NCI-H2196 (cell line): ENCODE results near the gene INPP4B.
"Not testable (repeated sequence)": the region's sequence is repeated elsewhere in the genome, so short reads cannot be mapped to it uniquely, and the experiment has no call there.

Source experiments
- DNase-seq: peaks from one replicate; lab custom pipeline; 2025; ENCODE audit not compliant: unreplicated experiment; lab: John Stamatoyannopoulos, UW

Gene INPP4B

DNA sequence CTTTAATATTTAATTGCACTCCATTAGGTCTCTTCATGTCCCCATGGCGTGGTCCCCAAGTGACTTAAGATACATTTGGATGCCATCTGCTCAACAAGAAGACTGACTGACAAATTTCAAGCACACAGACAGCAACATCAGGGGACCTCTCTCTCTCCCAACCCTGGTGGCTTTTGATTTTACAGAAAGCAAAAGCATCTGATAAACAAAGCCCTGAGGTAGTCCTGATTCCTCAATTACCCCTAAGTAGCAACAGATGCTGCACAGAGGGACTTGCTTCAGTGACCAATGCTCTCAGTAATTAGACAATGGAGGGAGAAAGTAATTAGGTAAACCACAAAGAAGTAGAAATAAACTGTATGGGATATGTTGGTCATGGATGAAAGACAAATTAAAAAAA is 426.4 kb downstream of the INPP4B start:
- no peak for DNase-seq

DNA sequence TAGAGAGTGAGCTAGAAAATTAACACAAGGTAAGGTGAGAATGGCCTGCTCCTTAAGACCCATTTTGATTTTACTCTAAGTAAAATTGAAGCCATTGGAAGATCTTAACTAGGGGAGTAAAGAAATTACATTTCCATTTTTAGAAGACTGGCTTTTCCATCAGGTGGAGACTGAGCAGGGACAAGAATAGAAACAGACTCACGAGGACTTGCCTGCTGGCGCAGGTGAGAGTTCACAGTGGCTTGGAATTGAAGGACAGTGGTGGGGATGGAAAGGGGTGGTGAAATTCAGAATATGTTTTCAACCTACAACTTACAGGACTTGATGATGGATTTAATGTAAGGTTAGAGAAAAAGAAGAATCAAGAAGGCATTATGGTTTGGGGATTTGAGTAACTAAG is 427.4 kb downstream of the INPP4B start:
- no peak for DNase-seq

DNA sequence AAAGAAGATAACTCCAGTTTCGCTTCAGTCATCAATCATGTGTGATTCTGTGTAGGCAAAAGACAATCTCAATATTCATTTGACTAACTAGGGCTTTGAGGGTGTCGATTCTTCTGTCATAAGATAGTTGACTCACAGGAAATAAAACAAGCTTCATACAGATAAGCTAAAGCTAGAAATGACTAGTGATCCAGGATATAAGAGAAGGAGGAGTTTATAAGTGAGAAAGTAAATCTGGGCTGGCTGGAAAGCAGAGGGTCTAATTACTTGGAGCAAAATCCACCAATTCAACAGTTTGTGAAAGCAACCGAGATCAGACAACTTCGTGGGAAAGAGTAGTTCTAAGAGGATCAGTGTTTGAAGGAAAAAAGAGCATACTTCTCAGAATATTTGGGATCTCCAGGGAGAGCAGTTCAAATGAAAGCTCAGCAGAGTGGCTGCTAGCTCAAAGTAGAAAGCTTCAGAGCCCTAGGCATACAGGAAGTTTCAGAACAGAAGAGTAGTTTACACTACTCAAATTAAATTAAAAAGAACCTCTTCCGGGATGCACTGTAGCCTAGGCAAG is 429.3 kb downstream of the INPP4B start:
- DNase-seq, result no peak

GRCh38 chr4:142416121-142416520 is 430.0 kb downstream of the INPP4B start:
- no peak for DNase-seq

- no peak for DNase-seq
Measured at GRCh38 chr4:142414366-142414990, 431.6 kb downstream of the INPP4B start.

- no peak for DNase-seq
Measured at GRCh38 chr4:142413485-142413884, 432.6 kb downstream of the INPP4B start.

DNA sequence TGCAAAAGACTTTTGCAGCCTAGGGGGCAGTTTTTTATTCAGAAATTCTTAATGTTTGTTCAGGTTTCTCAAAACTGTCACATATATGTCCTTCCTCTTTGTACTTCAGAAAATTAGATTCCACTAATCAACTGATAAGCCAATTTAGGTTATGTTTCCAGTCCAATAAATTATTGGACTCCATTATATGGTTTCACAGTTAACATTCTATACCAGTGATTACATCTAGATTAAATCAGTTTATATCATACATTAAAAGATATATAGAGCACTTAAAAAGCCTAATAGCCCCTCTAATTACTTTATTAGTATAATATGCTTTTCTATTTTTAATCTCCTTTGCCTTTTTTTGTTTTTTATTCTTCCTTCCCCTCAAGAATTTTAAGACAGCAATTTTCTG is 434.1 kb downstream of the INPP4B start:
- no peak for DNase-seq

- no peak for DNase-seq
Measured at GRCh38 chr4:142408003-142408441, 438.1 kb downstream of the INPP4B start.

- DNase-seq, result no peak
Measured at GRCh38 chr4:142407596-142407995, 438.5 kb downstream of the INPP4B start.

DNA sequence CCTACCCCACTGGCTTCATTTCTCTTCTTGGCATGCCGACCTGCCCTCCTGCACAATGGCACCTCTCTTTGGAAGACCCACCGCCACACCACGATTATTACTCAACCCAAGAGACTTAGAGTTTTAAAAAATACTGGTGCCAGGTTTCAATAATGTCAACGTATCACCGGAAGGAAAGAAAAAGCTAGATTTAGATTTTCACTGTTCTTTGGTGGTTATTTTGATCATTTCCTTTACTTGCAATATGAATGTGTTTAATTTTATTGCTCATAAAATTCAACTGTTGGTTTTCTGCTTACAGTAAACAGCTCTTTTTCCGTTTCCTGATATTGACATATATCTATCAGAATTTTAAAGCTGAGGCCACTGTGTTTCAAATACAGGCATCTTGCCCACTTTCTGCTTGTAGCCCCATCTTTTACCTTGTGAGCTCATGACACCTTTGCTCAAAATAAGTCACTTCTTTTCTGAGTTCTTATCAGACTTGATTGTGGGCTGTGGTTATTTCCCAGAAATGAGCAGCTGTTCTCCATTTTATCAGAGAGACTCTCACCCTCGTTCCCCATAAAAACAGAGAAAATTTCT is 439.1 kb downstream of the INPP4B start:
- DNase-seq, result no peak

GRCh38 chr4:142406499-142406835 is 439.6 kb downstream of the INPP4B start:
- no peak for DNase-seq

GRCh38 chr4:142405695-142406498 is 440.2 kb downstream of the INPP4B start:
- no peak for DNase-seq

GRCh38 chr4:142405021-142405694 is 440.9 kb downstream of the INPP4B start:
- no peak for DNase-seq

GRCh38 chr4:142404191-142404611 is 441.9 kb downstream of the INPP4B start:
- no peak for DNase-seq

DNA sequence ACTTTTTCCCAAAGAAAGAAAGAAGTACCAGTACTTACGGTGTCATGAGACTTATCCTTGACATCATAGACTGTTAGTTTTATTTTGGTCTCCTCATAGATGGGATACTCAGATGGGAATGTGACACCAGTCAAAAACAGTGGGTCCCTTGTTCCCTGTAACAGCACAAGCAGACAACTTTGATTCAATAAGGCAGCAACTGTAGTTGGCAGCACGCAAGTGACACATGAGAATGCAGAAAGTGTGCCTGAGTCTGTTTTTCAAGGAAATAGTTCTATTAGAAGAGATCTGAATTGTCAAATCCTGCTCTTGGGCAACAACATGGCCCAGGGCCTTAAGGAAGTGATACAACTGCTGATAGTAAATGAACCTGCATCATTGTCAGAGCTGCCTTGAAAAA is 443.2 kb downstream of the INPP4B start:
- DNase-seq, result no peak

DNA sequence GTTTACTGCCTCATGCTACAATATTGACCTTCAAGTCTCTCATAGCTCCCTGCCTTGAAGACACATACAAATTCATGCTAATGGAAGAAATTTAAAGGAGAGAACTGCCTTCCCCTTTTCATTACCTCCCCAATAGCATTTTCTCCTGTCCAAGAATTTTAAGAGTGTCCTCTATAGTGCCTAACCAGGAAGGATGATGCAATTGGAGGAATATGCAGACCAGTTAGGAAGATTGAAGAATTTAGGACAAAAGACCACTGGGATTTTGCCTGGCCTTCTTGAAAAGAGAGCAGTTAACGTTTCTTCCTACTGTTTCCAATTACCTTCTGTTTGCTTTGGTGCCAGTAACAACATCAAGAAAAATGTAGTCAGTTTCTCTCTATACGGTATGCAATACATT is 443.9 kb downstream of the INPP4B start:
- DNase-seq, result no peak

GRCh38 chr4:142397364-142397991 is 448.6 kb downstream of the INPP4B start:
- DNase-seq, result not testable (repeated sequence)

- no peak for DNase-seq
Measured at GRCh38 chr4:142396279-142396678, 449.8 kb downstream of the INPP4B start.

DNA sequence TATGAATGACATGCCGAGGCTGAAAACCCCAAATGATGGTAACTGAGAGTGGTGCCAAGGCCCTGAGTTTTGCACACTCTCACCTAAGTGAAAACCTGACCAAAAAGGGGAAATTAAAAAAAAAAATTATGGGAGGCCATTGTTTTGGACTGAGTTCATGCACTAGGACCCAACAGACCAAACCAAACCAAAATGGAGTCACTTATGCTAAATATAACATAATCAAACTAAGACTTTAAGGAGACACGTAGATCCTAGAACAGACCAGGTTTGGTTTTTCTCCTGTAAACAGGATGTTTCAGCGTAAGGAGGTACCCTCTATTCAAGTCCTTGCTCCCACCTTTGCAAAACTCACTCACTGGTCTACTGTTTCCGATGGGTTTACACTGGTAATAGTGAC is 453.0 kb downstream of the INPP4B start:
- no peak for DNase-seq

DNA sequence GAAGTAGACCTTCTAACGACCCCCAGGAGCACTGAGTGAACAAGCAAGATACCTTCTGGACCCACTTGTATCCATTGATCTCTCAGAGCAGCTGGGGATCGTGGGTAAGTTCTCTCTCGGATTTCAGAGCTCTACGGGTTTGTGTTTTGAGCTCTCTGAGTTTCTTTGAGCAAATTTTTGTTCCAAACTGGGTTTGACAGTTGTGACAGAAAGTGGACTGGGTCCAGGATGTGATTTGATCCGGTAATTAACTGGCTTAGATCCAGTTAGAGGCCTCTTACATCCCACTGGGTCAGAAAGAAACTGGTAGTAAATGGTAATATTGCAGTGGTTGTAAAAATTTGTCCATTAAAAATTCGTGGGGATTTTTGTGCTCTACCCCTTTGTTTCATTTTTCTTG is 459.2 kb downstream of the INPP4B start:
- no peak for DNase-seq

DNA sequence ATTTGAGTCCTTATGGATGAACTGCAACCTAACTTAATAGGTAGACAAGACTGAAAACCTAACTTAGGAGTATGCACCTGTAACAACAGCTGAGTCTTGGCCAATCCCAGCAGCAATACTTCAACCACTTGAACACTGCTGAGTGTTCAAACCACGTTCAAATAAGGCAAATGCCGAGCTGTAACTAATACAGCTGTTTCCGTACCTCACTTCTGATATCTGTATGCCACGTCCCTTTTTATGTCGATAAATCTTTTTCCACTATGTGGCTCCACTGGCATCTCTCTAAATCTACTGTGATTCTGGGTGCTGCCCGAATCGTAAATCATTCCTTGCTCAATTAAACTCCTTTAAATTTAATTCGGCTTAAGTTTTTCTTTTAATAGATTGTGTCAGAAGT is 459.7 kb downstream of the INPP4B start:
- DNase-seq, result no peak
